ENCODE data around the gene MICAL3. TPM values are rescaled to one million over a fixed set of nuclear protein-coding genes. Genes with fewer than 3 reads are reported as not detected.
A peak's percentile ranks its signal among the peaks of the same experiment; 100 is the strongest.
"Not testable (repeated sequence)": the region's sequence is repeated elsewhere in the genome, so short reads cannot be mapped to it uniquely, and the experiment has no call there.

The MICAL3 gene
- total RNA-seq, 1 donor from 2014 or later = 41.0 TPM

DNA sequence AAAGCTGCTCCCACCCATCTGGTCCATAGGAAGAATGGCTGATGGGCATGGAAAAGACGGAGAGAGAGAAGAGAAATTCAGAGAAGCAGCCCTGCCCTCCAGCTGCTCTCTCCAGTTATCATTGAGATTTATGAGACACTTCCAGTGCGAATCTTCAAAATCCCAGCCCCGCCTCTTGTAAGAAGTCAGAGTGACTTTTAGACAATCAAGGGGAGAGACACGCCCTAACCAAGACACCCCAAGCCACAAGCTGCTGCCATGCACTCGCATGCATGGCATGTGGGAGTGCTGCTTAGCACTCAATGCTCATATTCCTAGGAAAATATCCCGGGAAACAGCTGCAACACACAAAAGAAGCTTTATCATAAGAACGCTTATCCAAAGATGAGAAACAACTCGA lies 139.5 kb downstream of the MICAL3 start:
- DNase-seq = peak; percentile 62

DNA sequence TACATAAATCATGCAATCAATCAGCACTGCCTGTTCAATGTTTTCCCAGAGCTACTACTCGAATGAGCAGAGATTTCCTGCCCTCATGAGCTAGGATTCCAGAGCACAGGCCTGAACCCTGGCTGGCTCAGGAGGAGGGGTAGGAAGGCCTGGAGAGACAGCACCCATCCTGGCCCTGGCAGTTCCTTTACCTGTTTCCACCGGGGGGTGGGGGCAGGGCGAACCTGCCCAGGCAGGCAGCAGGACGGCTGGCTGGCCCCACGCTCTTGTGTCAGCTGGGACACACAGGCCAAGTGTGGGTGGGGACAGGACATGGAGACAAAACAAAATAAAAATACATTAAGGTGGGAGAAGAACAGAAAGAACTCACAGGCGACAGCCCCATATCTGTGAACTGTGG lies 140.3 kb downstream of the MICAL3 start:
- DNase-seq = no peak

DNA sequence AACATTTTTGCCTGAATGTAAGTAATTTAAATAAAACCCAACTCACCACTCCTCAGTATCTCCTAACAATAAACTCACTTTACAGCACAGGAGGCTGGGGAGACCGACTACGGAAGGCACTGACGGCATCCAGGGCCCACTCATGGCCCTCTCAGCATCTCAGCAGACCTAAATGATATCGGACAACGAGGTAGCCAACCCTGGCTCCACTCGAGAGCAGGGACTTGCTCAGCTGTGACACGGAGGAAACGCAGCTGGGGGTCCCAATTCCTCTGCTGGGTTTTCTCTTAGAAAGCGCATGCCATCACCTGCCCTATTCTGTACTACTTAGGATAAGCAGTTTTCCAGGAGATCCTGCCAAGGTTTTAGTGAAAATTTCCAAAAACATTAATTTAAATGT lies 141.0 kb downstream of the MICAL3 start:
- no peak for DNase-seq

DNA sequence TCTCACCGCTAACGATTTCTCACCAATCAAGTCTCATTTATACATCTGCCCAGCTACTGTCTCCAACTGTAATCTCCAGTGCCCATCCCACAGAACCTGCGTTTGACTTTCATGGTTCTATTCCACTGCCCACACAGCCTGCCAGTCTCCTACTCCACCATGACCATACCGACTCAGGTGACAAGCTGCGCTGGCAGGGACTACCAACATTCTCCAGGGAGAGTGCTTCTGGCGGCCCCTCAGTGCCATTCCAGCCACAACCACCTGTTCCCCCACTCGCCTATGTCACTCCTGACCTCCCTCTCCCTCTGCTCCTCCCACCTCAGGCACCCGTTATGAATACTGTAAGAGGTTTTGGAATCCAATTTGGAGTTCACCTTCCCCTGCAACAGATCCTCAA lies 141.6 kb downstream of the MICAL3 start:
- no peak for DNase-seq

DNA sequence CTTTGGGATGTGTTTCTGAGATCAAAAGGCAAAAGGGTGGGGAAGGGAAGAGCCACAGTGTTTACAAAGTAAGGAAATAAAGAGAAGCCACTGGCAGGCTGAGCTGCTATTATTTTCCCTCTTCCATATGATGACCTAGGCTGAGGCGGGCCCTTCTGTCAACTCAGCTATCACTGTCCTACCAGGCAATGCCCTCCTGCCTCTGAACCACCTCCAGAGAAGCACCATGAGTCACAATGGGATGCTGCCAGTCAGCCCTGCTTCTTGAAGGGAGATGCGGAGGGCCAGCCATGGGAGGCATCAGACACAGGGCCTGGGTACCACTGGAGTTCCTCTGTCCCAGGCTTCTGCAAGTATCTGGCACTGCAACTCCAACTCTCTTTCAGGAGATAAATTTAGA lies 142.2 kb downstream of the MICAL3 start:
- no peak for DNase-seq

DNA sequence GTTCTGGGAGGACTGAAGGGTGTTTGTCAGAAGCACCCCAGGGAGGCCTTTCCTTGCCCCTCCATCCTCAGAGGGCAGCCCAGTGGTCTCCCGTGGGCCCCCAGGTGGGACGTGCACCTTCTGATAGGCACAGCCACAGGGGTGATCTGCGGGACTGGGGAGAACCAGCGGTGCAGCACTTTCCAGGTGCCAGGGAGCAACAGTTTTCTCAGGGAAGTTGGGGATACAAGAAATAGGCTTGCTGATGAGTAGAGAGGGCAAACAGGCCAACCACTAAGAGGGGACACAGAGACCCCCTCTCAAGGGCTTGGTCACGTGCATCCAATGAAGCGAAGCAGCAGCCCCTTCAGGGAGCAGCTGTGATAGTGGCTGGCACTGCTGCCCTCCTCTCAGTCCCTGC lies 143.0 kb downstream of the MICAL3 start:
- DNase-seq = no peak

DNA sequence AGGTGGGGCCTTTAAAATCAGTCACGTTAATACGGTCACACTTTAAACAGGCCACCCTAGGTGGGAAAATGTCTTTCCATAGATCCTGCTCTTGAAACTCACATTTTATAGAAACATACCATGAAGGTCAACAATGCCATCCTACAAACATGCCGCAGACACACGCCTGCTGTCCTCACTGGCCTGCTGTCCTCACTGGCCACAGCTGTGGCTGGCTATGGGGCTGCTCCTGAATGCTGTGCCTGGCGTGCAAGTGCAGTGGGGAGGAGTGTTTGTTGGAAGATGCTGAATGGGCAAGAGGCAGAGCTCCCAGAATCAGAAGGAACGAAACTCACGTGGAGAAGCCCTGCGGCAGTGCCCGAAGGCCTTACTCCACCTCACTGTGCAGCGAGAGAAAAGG lies 143.9 kb downstream of the MICAL3 start:
- no peak for DNase-seq

DNA sequence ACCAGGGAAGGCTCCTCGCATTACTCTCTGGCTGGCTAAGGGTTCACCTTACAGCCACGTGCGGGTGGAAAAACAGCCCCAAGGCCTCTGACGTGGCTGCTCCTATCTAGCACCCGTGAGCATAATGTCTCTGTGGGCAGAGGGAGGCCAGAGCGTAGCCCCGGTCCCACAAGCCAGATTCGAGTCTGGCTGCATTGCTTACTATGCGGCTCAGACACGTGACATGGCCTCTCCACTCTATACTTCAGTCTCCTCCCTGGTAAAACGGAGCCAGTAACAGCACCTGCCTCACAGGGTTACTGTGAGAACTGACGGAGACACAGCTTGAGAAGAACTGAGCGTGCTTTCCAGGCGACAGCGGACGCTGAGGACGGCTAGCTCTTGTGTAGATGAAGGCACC lies 144.3 kb downstream of the MICAL3 start:
- peak; percentile 63 for DNase-seq

DNA sequence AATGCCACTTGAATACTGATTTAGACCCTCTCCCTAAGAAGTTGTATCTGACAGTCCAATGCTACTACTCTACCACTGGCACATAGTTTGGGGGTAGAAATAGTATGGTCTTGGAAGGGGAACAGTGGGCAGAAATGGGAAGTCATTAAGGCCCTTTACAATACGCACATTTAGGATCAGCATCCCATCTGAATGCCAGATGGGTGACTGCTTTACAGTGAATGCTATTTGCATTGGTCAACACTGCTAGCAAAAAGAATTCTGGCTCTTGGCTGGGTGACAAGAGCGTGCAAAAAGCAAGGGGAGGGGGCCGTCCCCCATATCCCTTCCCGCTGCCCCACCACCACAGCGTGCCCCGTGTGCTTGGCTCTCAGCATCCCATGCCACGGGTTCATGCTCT lies 145.4 kb downstream of the MICAL3 start:
- DNase-seq = no peak

DNA sequence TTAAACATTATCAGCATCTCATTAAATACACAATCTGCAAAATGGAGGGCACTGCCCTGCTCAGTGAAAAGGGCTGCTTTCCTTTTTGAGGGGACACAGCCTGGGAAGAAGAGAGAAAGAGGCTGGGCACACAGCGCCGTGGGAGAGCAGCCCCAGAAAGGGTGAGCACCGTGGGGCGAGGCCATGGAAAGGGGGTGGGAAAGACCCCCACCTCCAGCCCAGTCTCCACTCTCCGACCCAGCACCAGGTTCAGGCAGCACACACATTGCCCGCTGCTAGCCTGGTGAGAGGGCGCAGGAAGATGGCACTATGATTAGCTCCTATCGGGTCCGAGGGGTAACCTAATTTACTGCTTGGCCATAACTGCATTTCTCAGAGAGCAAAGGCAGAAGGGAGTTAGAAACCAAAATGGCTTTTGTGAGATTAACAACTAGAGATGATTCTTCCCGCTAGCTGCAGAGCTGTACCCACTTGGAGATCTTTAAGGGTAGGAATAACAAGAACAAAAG lies 146.1 kb downstream of the MICAL3 start:
- DNase-seq = no peak

DNA sequence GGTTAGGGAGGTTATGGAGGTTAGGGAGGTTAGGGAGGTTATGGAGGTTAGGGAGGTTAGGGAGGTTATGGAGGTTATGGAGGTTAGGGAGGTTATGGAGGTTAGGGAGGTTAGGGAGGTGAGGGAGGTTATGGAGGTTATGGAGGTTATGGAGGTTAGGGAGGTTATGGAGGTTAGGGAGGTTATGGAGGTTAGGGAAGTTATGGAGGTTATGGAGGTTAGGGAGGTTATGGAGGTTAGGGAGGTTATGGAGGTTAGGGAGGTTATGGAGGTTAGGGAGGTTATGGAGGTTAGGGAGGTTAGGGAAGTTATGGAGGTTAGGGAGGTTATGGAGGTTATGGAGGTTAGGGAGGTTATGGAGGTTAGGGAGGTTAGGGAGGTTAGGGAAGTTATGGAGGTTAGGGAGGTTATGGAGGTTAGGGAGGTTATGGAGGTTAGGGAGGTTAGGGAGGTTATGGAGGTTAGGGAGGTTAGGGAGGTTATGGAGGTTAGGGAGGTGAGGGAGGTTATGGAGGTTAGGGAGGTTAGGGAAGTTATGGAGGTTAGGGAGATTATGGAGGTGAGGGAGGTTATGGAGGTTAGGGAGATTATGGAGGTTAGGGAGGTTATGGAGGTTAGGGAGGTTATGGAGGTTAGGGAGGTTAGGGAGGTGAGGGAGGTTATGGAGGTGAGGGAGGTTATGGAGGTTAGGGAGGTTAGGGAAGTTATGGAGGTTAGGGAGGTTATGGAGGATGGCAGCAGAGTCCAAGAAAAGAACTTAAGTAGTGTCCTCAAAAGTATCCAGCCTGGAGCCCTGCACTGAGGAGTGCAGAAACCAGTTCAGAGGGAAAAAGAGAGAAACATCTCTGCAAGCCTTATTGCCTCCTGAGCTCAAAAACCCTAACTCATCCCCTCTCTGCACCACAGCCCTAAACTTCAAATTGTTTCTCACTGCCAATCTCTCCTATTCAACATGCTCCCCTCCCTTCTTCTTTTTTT lies 147.2 kb downstream of the MICAL3 start:
- not testable (repeated sequence) for DNase-seq

DNA sequence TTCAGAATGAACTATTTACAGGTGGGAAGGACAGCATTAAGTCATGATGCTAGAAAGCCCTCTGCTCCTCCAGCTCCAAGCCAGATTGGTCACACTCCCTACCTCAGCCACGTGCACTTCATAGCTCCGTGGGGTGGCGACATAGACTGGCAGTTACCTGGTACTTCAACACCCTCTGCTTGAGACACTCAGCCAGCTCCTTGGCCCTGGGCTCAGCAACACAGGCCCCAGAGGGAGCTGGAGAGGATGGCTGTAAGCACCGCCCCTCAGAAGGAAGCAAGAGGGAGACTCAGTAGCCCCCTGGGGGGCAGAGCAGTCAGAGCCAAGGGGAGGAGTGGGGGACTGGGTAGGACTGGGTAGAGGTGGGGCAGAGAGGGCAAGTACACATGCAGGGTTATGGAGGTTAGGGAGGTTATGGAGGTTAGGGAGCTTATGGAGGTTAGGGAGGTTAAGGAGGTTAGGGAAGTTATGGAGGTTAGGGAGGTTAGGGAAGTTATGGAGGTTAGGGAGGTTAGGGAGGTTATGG lies 148.0 kb downstream of the MICAL3 start:
- no peak for DNase-seq

DNA sequence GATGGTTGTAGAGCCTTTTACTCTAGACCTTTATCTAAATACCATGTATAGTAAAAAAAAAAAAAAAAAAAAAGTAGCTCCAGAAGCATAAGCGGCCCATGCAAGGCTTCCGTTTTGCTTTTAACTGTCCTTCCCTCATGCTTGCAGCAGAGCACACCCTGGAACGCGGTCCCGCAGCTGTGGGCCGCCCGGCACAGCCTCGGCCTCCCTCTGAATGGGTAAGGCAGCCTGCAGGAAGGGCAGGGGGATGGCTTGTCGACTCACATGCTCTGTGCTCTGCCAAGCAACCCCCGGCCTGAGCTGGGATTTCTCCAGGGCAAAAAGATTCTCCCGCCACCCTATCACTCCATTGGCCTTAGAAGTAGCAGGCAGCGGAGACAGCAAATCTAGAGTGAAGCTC lies 148.7 kb downstream of the MICAL3 start:
- no peak for DNase-seq

DNA sequence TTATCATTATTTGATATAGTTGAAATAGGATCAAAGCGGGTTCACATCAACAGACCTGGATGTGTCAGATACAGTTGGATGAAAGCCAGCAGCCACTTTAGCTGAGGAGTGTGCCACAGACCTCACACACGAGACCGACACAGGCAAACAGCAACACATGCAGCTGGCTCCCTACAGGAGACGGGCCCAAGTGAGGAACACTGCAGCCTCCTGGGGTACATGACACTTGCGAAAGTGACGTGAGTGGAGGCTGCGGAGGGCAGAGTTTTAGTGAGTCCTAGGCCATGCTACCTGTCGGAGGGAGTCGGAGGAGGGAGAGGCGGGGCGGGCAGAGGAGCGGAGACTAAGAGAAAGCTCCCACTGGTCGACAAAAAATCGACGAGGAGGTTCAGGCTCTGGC lies 149.2 kb downstream of the MICAL3 start:
- DNase-seq = no peak

DNA sequence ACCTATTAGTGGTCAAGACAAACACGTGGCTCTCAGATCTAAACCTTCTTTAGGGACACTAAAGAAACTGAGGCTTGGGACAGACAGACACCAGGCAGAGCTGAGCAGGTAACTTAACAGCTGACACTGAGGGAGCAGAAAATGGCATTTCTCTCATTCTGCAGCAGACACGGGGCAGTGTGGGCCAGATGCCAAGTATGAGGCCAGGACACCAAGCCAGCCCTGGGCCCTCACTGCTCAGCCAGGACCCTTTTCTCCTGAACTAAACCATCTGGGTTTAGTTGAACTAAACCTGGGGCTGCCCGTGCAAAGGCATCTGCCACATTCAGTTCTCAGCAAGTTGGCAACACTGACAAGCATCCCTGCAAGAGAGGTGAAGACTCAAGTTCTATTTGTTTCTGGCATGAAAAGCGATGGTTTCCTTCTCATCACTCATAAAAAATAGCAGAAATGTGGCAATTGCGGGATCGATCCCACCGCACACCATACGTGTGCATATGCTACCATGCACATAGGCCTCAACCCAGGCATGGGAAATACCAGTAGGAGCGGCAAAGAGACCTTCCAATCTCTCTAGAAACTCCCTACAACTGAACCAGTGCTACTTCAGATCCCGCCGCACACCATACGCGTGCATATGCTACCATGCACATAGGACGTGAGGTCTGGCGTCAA lies 150.0 kb downstream of the MICAL3 start:
- DNase-seq = no peak

DNA sequence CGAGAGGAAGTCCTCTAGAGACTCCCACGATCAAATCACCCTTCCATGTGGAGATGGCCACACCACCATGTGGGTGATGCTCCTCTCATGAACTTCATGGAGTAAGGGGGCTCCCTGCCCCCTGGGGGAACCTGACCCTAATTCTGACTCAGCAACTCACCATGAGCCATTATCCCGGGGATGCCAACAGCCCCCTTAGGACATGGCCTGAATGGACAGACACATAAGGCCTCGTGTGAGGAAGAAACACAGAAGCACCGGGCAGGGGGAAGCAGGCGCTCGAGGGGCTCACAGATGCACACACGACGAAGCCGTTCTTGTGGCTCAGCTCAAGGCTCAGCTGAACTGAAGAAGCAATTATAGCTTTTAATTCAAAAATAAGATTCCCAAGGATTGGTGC lies 150.6 kb downstream of the MICAL3 start:
- DNase-seq = no peak

DNA sequence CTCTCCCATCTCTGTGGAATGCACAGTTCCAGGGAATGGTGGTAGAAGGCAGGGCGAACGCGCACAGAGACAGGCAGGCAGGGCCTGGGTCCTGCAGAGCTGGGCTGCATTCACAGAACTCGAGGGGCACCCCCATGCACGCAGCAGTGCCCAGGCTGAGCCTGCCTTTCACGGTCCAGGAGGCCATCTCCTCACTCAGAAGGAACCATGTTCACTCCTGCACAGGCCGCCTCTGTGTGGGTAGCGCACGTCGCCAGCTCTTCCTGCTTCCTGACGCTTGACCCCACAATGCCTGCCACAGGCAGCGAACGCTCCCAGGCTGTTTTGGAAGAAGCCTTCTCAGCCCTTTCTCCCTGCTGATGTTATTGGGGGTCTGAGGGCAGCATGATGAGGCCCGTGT lies 151.2 kb downstream of the MICAL3 start:
- DNase-seq = no peak

DNA sequence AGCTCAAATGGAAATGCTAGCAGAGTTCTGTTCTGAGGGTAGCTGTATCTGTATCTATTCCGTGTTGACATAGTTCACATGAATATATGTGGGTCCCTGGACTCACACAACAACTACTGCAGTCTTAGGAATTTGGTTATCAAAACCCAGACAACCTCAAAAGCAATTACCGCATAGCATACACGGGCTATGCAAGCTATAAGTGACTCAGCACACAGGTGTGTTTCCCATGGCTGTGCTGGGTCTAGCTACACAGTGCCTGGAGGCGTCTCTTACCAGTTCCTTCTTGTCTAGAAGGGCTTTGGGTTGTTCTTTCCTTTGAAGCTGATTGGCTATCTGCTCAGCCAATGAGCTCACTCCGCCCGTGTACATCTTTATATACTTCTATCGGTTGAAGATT lies 151.9 kb downstream of the MICAL3 start:
- no peak for DNase-seq

DNA sequence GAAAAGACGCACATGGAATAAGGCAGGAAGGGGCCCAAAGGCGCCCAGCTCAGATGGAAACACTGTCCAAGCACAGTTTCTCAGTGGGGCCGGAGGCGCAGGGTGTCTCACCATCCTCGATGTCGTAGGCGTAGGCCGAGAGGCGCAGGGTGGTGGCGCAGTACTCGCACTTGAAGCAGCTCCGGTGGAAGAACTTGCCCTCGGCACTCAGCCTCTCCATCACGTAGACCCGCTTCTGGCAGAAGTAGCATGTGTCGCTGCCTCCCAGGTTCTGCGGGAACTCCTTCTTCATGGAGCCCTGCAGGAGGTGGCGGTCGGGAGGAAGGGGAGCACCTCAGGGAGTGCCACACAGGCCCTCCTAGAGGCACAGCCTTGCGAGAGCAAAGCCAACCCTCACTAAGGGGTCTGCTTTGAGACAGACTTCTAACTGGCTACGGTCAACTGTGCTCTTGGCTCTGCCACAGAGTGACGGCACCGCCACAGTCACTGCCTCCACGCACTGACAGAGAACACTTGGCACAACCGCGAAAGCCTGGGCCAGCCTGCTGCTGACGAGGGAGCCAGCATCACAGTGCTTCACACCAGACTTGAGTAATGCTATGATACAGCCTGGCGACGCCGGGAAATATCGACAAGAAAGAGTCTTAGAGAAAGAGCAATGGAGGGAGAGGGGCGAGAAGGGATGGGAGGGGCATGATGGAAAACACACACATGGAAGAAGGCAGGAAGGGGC lies 152.5 kb downstream of the MICAL3 start:
- no peak for DNase-seq

DNA sequence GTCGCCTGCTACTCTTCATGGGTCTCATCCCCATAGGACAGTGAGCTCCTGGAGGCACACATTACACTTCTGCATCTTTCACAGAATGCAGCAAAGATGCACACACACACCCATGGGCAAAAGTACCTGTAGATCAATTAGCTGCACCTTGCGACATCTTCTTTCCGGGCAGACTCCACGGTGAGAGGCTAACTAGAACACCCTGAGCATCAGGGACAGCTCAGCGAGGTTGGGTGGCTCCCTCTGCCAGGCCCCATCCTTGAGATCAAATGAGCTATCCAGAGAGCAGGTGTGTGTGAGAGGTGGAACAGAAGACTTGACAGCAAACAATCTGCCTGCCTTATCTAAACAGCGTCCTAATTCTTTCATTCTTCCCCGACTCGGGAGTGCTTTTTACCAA lies 154.0 kb downstream of the MICAL3 start:
- DNase-seq = no peak

DNA sequence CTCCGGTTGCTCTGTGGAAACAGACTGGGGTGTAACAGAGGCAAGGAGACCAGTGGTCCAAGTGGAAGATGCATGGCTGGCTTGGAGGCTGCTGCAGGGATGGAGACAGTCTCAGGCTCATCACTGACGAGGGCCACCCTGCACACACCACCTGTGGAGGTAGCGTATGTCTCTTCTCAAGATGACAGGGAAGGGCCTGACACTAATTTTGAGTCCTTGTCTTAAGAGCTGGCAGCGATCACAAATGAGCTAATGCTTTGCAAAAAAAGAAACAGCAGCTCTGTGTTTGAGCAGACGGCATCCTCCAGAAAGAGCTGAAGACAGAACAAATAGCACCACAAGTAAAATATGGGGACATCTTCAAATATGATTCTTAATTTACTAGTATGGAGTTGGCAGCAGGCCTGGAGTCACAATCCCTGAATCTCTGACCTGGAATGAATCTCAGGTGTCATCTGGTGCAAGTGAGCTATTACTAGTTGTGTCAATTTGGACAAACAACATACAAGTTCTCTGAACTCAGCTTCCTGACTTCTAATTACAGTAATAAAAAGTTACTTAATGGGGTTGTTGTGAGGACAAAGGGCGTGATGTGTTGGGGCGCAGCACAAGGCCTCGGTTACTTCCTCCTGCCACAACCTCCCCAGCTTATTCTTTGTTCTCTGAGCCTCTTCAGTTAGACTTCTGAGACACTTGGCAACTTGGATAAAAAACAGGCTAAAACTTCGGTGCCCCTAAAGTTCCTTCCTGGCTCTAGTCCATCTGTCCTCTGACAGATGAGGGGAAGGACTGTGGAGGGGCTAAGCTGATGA lies 154.9 kb downstream of the MICAL3 start:
- DNase-seq = peak; percentile 72

DNA sequence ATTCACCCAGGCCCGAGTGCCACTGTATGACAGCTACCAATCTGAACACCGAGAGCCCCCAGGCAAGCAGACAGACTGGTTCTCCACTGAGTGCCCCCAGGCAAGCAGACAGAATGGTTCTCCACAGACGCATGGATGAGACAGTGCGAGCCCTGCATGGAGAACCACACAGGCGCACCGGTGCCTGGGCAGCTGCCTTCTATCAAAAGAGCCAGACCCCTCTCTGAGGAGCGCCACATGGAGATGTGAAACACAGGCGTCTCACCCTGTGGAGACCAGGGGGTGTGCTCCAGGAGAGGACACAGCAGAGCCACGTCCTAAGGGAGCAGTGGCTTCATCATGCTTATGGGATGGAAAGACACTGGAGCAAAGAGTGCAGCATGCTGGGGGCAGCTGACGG lies 155.6 kb downstream of the MICAL3 start:
- no peak for DNase-seq

Measured in tongue (tissue), 2 donors.